GM18861 (cell line): ENCODE results near the gene B3GNT2.
"Not testable (repeated sequence)": the region's sequence is repeated elsewhere in the genome, so short reads cannot be mapped to it uniquely, and the experiment has no call there.

Experiments used
- ATAC-seq: cut with Tn5 transposase; IDR thresholded peaks from one replicate; pipeline ENCODE4 v1.9.1; 2021; ENCODE audit not compliant: unreplicated experiment

The B3GNT2 gene

DNA sequence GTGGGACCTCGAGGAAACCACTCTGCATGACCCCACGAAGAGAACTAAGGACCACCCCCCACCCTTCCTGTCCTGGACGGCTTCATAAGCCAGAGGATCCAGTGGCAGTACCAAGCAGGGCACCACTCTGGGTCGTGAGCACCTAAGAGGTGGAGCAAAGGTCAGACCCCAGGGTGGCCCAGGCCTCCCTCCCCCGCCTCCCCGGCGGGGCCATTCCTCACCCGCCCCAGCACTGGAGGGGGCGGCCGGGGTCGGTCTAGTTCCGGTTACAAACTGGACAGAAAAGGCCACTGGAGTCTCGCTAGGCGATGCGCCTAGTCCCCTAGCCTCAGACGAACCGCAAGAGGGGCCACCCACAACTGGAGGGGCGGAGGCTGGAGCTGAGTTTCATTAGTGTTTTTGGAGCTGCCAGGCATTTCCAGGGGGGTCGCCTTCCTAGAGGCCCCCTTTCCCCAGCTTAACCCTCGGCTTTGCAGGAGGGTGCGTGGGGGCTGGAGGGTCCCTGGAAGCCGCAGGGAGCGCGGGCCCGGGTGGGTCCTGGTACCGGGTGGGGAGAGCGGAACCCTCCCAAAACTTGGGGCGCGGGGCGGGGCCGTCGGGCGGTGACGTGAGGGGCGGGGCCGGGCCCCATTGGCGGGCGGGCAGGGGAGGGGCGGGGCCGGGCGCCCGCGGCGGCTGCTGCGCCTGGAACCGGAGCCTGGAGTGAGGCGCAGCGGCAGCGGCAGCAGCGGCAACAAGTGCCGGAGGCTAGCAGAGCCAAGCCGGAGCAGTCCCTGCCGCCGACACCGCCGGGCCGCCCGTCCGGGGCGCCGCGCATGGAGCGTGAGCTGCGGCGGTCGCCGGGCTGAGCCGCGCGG is at the start of gene B3GNT2:
TSS of gene B3GNT2 (plus strand) at position 695 of the 857 bp plus-strand sequence. CDS start 26,106 bp downstream, outside the sequence.
- peak; percentile 36 for ATAC-seq

- ATAC-seq, result not testable (repeated sequence)
These were observed 49.1 kb upstream of the B3GNT2 start for GRCh38 chr2:62146790-62147189.

- no peak for ATAC-seq
These were observed 48.2 kb upstream of the B3GNT2 start for GRCh38 chr2:62147610-62148301.

DNA sequence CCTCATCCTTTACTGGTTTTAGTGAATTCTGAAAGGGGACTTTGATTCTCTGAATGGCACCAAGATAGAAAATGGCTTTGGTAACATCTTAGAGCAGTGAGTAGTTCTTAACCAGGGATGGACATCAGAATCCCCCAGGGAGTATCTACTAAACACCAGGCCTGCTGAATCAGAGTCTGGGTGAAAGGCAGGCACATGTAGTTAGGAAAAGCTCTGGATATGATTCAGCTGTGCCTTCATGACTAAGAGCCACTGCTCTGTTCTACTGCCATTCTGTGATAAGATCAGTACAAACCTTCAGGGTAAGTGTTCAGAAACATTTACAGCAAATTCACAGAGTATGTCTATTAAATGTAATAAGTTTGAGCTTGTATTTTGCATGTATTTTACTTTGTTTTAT is 46.2 kb upstream of the B3GNT2 start:
- ATAC-seq, result no peak

DNA sequence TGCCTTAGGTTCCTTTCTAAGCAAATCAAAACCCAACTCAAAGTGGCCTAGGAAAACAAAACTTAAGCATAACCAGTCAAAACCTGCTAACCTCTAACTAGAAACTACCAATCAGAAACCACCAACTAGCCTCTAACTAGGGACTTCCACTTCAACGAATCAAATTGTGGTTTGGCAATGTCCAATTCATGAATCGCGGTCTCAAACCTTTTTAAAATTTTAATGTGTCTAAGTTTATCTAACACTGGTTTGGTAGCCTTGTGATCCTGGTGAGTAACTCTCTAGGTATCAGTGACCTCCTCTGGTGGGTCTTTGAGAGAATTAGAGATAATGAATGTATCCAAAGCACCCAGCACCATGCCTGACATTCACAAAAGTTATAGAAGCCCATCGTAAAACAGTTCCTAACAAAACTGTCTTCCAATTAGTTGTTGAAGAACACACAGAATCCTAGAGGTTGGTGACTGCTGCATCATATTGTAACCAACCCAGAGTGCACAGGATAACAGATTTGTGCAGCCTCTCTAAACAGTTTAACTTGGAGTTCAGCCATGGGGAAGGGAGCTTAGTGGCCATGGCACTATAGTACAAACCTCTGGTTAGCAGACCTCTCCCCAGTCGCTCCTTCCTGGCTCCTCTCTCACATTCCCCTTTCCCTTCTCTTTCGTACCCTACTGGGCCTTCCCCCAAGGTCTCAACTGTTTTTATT is 45.2 kb upstream of the B3GNT2 start:
- ATAC-seq, result no peak

GRCh38 chr2:62151306-62151638 is 44.6 kb upstream of the B3GNT2 start:
- ATAC-seq, result no peak

- ATAC-seq, result no peak
These were observed 43.9 kb upstream of the B3GNT2 start for GRCh38 chr2:62152000-62152399.

DNA sequence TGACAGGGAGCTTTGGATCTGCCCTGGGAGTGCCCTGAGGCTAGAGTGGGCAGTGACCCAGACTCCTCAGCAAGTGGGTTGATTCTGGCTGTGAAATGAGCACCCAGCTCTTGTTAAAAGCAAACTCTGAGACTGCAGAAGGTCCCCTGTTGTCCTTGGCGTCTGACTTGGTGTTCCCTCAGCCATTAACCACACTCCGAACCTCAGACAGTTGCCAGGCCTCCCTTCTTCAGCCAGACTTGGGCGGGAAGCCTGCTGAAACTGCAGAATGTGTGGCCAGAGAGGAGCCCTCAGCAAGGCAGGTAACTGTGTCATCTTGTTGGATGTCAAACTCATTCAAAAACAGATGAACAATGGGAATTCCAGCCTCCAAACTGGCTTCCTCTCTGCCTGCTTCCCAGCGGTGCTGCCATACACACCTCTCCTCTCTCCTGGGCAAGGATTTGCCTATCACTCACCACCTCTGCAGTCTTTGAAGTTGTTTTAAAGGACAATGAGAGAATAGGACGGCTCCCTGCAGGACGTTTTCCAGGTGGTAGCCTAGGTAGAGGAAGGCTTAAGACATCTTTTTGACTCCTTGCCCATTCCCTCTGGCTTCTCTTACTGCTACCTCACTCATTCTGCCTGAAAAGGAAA is 38.9 kb upstream of the B3GNT2 start:
- no peak for ATAC-seq

DNA sequence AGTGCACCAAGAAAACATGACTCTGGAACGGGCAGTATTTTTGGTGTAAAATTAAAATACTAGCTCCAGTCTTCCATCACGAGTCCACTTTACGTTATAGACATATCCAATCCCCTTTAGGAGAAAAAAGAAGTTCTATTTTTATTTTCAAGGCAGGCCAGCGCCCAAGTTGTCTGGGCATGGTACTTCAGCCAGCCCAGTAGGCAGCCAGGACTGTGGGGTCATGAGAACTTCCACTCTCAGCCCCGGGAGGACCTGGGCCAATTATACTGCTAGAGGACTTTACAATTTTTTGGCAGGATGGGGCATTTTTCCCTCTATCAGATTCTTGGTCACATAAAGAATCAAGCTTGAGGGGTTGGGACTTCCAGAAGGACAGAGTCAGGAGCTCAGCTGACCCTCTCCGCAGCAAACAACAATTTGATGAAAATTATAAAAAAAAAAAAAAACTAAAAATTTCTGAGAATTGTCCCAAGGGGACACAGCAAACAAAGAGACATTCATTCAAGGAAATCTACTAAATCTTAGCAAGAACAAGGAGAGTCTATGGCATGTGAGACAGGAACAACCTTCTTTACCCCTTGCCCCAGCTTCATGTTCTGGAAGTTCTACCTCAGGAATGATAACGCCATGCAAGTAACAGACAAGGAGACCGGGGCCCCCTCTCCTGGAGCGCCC is 37.3 kb upstream of the B3GNT2 start:
- ATAC-seq, result no peak

DNA sequence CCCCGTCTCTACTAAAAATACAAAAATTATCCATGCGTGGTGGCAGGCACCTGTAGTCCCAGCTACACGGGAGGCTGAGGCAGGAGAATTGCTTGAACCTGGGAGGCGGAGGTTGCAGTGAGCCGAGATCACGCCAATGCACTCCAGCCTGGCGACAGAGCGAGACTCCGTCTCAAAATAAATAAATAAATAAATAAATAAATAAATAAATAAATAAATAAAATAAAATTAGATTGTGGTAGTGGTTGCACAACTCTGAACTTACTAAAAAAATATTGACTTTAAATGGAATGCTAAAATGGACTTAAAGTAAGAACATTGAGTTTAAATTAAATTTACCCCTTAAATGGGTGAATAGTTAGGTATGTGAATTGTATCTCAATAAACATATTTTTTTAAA is 35.2 kb upstream of the B3GNT2 start:
- not testable (repeated sequence) for ATAC-seq

DNA sequence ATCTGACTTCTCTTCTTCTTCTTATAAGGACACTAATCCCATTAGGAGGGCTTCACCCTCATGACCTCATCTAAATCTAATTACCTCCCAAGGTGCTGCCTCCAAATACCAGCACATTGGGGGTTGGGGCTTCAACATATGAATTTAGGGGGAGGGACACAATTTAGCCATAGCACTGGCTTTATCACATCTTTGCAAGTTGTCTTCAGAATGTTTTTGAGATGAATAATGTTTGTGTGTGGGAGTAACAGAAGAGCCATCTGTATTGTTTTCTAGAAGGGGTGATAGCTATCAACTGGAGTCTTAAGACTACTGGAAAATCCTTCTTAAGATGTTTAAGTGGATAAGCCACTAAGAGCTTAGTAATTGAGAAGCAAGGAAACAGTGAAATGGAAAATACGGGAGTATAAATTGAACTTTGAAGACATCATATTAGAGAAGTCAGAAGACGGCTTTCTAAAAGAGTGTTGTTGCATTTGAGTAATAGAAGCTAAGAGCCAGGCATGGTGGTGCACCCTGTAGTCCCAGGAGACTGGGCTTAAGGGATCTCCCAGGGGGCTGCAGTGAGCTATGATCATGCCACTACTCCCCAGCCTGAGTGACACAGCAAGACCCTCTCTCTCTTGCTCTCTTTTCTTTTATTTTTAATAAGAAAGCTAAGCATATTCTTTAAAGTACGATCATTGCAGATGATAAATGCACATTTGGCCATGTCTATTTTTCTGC is 32.6 kb upstream of the B3GNT2 start:
- no peak for ATAC-seq

DNA sequence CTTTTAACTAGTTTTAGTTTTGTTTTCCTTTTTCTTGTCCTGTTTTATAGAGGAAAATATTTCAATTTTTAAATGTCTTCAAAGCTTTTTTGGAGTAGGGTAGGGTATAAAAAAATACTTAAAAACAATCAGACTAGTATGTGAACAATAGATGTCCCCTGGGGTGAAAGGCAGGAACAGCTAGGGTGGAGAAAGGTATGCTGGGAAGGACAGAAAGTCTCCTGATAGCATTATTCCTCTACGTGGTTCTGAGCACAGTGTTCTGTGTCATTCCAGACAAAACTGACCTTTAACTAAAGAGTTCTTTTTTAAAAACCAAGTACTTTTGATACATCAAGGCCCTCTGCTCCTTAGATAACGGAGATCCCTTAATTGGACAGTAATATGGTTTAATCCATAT is 32.1 kb upstream of the B3GNT2 start:
- no peak for ATAC-seq

DNA sequence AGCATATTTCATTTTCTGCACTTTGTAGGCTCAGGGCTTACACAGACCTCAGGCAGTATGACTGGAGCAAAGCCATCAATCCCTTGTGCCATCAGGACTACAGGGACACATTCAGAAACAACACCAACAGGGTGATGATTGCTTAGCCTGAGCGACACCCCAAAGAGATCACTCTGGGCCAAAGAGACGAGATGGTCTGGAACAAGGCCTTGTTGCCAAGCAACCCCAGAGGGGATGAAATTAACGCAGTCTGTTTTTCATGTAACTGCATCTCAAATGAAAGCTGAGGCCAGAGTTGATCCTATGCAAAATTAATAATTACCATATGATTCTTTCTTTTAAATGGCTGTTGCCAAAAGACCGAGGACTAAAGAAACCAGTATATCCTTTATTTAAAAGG is 20.2 kb upstream of the B3GNT2 start:
- no peak for ATAC-seq

GRCh38 chr2:62176801-62177200 is 19.1 kb upstream of the B3GNT2 start:
- ATAC-seq, result no peak

GRCh38 chr2:62177392-62178049 is 18.4 kb upstream of the B3GNT2 start:
- ATAC-seq, result no peak

DNA sequence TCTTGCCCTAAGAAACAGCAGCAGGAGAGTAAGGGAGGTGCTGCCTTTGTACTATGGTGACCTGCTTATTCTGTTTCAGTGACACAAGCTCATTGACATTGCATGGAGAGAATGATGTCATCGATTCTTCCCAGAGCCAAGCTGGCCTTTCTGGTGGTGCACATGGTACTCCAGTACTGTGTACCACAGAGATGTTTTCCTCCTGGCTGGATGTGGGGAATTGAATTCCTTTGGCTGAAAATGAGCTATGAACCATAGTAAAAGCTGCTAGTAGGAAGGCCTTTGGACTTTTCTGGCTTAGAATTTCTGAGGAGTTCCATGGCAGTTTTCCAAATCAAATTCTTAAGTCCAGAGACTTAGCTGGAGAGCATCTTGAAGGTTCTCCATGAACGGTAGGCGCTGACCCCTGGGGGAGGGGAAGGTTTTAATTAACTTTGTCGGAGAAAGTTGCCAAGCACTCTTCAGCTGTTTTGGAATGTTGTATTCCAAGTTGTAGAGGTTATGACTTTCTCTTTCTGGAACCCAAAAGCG is 17.1 kb upstream of the B3GNT2 start:
- no peak for ATAC-seq

DNA sequence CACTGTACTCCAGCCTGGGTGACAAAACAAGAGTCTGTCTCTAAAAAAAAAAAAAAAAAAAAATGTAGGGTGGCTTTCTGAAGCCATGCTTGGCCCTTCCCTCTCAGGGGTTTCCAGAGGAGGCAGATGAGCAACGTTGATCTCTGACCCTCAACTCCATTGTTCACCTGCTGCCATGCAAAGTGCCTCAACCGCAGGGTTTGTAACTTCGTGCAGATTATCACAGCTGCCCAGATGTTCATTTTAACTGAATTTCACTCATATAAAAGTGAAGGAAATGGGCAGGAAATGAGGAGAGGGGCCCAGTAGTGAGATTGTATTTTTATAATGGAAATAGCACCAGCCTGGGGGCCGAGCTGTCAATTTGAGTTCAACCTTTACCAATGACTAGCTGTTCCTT is 14.9 kb upstream of the B3GNT2 start:
- ATAC-seq, result no peak

- ATAC-seq, result no peak
These were observed 14.1 kb upstream of the B3GNT2 start for GRCh38 chr2:62181843-62182242.

- no peak for ATAC-seq
These were observed 11.2 kb upstream of the B3GNT2 start for GRCh38 chr2:62184512-62185230.
